Thymus (tissue), 11 donors: ENCODE results near the gene MMD. TPM values are rescaled to one million over a fixed set of nuclear protein-coding genes. Genes with fewer than 3 reads are reported as not detected.
"Not testable (repeated sequence)": the region's sequence is repeated elsewhere in the genome, so short reads cannot be mapped to it uniquely, and the experiment has no call there.

ENCODE experiments used
- DNase-seq, 9 donors: peaks; one replicate each; pipeline ENCODE4 v3.0.0-alpha.2; 2013; ENCODE audit warnings: low spot score in 9 of 9, low read depth in 6 of 9, missing footprints in 1 of 9
- H3K27ac ChIP-seq, 2 donors: one replicate each; pipeline ENCODE4 v1.5.1; 2013; ENCODE audit warnings: control low read depth in 1 of 2, low read depth in 1 of 2, low read length in 1 of 2, mild to moderate bottlenecking in 1 of 2, moderate library complexity in 1 of 2
- H3K27me3 ChIP-seq, 2 donors: one replicate each; pipeline ENCODE4 v1.5.1; 2013; ENCODE audit warnings: low read length in 1 of 2; ENCODE audit not compliant: control insufficient read depth in 2 of 2, insufficient read depth in 1 of 2
- H3K36me3 ChIP-seq, 2 donors: one replicate each; pipeline ENCODE4 v1.5.1; 2013; ENCODE audit warnings: low read length in 1 of 2, mild to moderate bottlenecking in 1 of 2, moderate library complexity in 1 of 2; ENCODE audit not compliant: control insufficient read depth in 2 of 2, insufficient read depth in 2 of 2
- H3K4me1 ChIP-seq, 2 donors: one replicate each; pipeline ENCODE4 v1.5.1; 2013; ENCODE audit warnings: low read length in 2 of 2; ENCODE audit not compliant: control insufficient read depth in 2 of 2, insufficient read depth in 2 of 2
- H3K4me3 ChIP-seq, 2 donors: one replicate each; pipeline ENCODE4 v1.5.1; 2013; ENCODE audit warnings: low read length in 2 of 2, control low read depth in 1 of 2, mild to moderate bottlenecking in 1 of 2
- H3K9me3 ChIP-seq, 2 donors: one replicate each; pipeline ENCODE4 v1.5.1; 2013; ENCODE audit warnings: low read length in 1 of 2, mild to moderate bottlenecking in 1 of 2; ENCODE audit not compliant: control insufficient read depth in 2 of 2, insufficient read depth in 1 of 2
- WGBS: extraction: QIAGEN DNeasy Blood & Tissue Kit; methylation state at CpG from one replicate; pipeline ENCODE4 v1.1.7; 2013; 5-methylcytosine and 5-hydroxymethylcytosine counted together
- polyA plus RNA-seq: library from polyadenylated mRNA; stranded (reverse); fragments of 200-250 nt; gene quantifications from one replicate; pipeline ENCODE4 v1.2.3, GENCODE V29; 2013
- total RNA-seq: library from RNA; stranded (reverse); fragments of 120-200 nt; gene quantifications from one replicate; pipeline ENCODE4 v1.2.4, GENCODE V29; 2013
- donor health status: healthy.

The MMD gene
- total and polyA plus RNA-seq, 2 donors, result 9.1 to 17.0 TPM

- WGBS, result over 99% methylated on average over 4 of the region's 4 CpGs
- Histone ChIP-seq H3K27me3 (no peaks in the 10 kb centered on the region), H3K27ac (no peak overlapping the region), H3K4me3 (no peak overlapping the region), H3K36me3 (peaks cover 0 to 6% of the 10 kb centered on the region in 2 donors), H3K9me3 (no peaks in the 10 kb centered on the region), H3K4me1 (no peaks in the 10 kb centered on the region)
- no peak for DNase-seq
These were observed 30.3 kb downstream of the MMD start for GRCh38 chr17:55391244-55391757.

DNA sequence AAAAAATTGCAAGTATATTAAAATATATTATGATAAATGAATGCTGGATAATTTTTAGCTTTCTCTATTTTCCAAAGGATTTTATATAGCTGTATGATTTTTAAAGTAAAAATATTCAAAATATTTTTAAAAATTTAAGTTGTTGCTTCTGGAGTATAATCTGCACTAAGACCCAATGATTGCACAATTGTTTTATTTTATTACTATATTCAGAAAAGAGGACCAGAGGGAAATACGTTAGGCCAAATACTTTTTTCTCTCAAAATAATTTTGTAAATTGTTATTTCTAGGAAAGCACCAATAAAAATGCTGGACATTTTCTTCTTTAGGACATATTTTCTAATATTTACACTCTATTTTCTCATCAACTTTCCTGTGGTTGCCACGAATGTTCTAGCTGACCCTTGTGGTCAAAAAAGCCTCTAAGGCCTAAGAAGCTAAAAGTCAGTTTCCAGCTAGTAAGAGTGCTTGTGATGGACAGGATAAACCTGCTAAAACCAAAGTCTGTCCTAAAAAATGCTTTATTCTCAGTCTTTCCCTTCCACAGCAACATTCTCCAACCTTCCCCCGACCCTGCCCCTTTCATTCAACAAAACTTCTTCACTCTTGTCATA lies 31.2 kb downstream of the MMD start:
- WGBS, result 96% methylated on average over 3 of the region's 3 CpGs

GRCh38 chr17:55389715-55390114 lies 31.9 kb downstream of the MMD start:
- H3K36me3 ChIP-seq, DNase-seq, H3K27me3 ChIP-seq, H3K9me3 ChIP-seq, H3K4me3 ChIP-seq, H3K27ac ChIP-seq, H3K4me1 ChIP-seq: not testable (repeated sequence)
- 93% methylated on average over 1 of the region's 1 CpG for WGBS

More for the DNA sequence above, 31.2 kb downstream of the MMD start:
- Histone ChIP-seq H3K4me1 (no peaks in the 10 kb centered on the region), H3K27me3 (no peaks in the 10 kb centered on the region), H3K36me3 (peaks cover 0 to 6% of the 10 kb centered on the region in 2 donors), H3K27ac (no peak overlapping the region), H3K9me3 (no peaks in the 10 kb centered on the region), H3K4me3 (no peak overlapping the region)
- DNase-seq, result no peak

GRCh38 chr17:55388842-55389241 lies 32.8 kb downstream of the MMD start:
- no peaks in the 10 kb centered on the region for H3K9me3 ChIP-seq

DNA sequence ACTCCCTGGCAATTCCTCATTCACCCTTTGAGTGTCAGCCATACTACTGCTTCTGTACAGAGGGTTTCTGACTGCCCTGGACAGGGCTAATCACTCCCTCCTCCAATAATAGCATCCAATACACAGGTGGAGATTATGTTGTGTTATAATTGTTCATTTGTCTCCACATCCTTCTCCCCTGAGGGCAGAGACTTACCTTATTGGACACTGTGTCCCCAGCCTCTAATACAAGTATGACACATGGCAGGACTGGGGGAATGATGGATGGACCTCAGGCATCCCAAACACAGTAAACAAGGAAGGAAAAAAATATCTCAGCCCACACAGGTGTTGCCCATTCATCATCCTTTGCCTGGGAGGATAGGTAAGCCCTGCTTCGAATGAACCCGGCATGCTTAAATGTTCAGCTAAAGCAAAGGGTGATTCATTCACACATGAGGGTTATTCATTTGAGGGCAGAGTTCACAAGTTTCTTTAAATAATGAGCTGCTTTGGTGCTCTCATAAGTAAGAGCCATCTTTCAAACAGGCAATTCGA lies 34.8 kb downstream of the MMD start:
- WGBS, result 92% methylated on average over 3 of the region's 3 CpGs
- H3K27me3 ChIP-seq, result no peaks in the 10 kb centered on the region
- DNase-seq, result no peak
- no peak overlapping the region for H3K4me3 ChIP-seq
- H3K27ac ChIP-seq, result no peak overlapping the region
- H3K36me3 ChIP-seq, result no peaks in the 10 kb centered on the region
- no peaks in the 10 kb centered on the region for H3K4me1 ChIP-seq
- H3K9me3 ChIP-seq, result no peaks in the 10 kb centered on the region

More at GRCh38 chr17:55388842-55389241, 32.8 kb downstream of the MMD start:
- DNase-seq, result no peak
- Histone ChIP-seq H3K27ac (no peak overlapping the region), H3K27me3 (no peaks in the 10 kb centered on the region), H3K4me3 (no peak overlapping the region), H3K4me1 (no peaks in the 10 kb centered on the region), H3K36me3 (peaks cover 0 to 4% of the 10 kb centered on the region in 2 donors)
- WGBS, result 97% methylated on average over 3 of the region's 3 CpGs

DNA sequence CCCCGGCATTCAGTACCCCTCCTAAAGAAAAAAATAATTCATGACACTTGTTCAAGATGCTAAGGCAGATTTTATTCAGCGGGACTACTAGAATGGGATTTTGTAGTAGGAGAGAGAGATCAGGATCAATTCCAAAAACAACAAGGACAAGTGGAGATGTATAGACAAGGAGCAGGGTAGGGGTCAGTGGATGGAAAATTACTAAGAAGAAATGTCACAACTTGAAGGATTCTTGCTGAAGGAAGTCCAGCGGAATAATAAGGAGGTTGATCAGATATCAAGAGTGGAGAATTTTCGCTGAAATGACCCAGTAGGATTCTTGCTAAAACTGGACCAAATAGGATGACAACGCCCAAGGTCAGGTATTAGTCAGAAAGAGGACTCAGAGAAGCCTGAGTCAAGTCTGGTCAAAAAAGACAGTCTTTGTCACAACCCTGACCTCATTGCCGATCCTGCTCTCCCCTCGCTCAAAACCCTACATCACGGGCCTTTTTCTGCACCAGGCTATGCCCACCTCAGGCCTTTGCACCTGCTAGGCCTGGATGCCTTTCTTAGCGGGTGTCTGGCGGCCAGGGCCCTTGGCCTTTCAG lies 36.9 kb downstream of the MMD start:
- Histone ChIP-seq H3K27me3 (no peaks in the 10 kb centered on the region), H3K36me3 (no peaks in the 10 kb centered on the region), H3K4me1 (no peaks in the 10 kb centered on the region), H3K9me3 (no peaks in the 10 kb centered on the region), H3K4me3 (no peak overlapping the region), H3K27ac (no peak overlapping the region)
- no peak for DNase-seq
- WGBS, result 87% methylated on average over 10 of the region's 10 CpGs

- Histone ChIP-seq H3K9me3 (no peaks in the 10 kb centered on the region), H3K27ac (no peak overlapping the region), H3K4me3 (no peak overlapping the region), H3K36me3 (no peaks in the 10 kb centered on the region), H3K27me3 (no peaks in the 10 kb centered on the region), H3K4me1 (no peaks in the 10 kb centered on the region)
- WGBS, result 81% methylated on average over 7 of the region's 7 CpGs
- DNase-seq, result no peak
These were observed 37.6 kb downstream of the MMD start for GRCh38 chr17:55383771-55384642.

DNA sequence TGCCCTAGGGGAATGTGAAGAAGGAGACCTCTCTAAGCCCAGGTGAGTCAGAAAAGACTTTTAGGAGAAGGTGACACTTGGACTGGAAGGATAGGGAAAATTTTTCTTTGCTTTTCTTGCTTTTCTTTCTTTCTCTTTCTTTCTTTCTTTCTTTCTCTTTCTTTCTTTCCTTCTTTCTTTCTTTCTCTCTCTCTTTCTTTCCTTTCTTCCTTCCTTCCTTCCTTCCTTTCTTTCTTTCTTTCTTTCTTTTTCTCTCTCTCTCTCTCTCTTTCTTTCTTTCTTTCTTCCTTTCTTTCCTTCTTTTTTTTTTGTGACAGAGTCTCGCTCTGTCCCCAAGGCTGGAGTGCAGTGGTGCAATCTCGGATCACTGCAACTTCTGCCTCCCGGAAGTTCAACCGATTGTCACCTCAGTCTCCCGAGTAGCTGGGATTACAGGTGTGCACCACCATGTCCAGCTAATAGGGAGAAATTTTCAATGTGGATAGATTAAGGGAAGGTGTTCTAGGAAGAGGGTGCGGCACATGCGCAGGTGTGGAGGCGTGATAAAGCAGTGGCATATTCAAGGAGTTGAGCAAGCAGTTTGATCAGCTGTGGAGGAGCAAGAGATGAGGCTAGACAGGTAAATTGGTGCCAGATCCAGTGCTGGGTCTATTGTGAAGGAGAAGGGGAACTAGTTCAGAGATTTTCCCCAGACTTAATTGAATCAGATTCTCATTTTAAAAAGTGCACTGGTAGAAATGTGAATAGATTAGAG lies 40.4 kb downstream of the MMD start:
- Histone ChIP-seq H3K27me3 (no peaks in the 10 kb centered on the region), H3K27ac (no peak overlapping the region), H3K4me3 (no peak overlapping the region), H3K4me1 (no peaks in the 10 kb centered on the region), H3K36me3 (no peaks in the 10 kb centered on the region), H3K9me3 (no peaks in the 10 kb centered on the region)
- DNase-seq, result no peak
- 98% methylated on average over 8 of the region's 8 CpGs for WGBS
